NCI-H748 treated with DMSO at 0.1 percent for 48 hours (cell line): ENCODE results near the gene CPNE2.
A peak's percentile ranks its signal among the peaks of the same experiment; 100 is the strongest.
"Not testable (repeated sequence)": the region's sequence is repeated elsewhere in the genome, so short reads cannot be mapped to it uniquely, and the experiment has no call there.

Experiments used
- DNase-seq: peaks from one replicate; lab custom pipeline; 2025; lab: John Stamatoyannopoulos, UW

CPNE2 gene

GRCh38 chr16:57091975-57092785 lies at the start of gene CPNE2:
Gene CPNE2, plus strand, starts transcription at chr16:57092583. Its CDS starts 18,160 bp downstream, at chr16:57110743.
- no peak for DNase-seq

DNA sequence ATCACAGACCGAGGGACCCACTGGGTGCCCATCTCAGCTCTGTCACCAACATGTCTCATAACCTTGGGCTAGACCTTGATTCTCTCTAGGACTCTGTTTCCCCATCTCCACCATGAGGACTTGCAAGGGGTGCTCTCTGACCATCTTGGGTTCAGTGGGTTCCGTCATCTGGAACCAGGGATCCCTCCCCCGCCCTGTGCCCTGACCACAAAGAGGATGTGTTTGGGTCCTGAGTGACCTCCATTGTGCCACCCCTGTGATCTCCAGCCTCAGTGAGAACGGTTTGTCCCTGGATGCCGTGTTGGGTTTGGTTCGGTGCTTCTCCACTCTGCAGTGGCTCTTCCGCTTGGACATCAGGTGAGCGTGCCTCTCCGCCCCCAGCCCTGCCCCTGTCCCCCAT lies 49.1 kb upstream of the CPNE2 start:
- no peak for DNase-seq

DNA sequence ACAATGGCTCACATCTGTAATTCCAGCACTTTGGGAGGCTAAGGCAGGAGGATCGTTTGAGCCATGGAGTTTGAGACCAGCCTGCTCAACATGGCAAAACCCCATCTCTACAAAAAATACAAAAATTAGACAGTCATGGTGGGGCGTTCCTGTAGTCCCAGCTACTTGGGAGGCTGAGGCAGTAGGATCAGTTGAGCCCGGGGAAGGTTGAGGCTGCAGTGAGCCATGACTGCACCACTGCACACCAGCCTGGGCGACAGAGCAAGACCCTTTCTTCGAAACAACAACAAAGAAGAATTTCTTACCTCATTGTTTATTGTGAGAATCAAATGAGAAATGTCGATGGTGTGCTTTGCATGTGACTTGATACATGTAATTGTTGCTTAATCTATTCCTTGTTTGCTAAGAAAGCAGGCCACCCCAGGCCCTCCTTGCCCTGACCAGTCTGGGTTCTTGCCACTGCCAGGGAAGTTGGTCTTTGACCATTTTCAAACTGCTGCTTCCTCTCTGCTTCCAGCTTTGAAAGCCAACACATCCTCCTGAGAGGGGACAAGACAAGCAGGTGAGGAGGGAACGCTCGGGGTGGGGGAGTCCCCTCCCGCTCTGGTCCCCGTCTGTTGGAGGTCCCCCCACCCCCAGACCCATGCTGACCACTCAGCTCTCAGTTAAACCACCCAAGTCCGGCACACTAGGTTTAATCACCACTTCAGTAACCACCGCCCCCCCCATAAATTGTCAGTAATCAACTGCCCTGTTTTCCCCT lies 47.3 kb upstream of the CPNE2 start:
- DNase-seq = no peak

DNA sequence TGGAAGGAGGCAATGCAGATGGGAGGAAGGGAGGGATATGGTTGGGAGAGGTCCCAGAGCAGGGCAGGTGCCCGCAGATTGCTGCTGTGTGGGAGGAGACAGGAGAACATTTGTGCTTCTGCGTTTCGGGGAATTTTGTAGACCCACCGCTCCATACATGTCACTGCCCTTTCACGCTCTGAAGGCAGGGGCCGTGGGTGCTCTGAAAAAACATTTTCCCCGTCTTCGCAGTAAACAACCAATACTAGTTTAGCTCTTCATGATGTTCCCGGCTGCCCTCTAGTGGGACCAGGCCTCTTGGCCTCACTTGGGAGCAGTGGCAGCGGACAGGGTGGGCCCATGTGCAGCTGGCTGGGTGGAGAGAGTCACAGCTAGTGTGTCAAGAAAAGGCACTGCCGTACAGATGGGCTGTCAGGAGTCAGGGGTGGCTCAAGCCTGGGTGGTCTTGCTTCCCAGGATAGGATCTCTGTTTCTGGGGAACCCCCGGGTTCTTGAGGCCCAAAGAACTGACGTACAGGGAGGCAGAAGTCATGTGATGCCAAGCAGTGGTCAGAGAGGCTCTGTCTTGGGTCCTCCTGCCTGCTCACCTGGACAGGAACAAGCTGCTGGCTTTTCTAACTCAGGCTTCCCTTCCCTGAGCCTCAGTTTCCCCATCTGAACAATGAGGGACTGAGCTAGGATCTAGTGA lies 46.5 kb upstream of the CPNE2 start:
- DNase-seq = peak; percentile 1

- DNase-seq = no peak
Observed at GRCh38 chr16:57048095-57048494, 44.3 kb upstream of the CPNE2 start.

DNA sequence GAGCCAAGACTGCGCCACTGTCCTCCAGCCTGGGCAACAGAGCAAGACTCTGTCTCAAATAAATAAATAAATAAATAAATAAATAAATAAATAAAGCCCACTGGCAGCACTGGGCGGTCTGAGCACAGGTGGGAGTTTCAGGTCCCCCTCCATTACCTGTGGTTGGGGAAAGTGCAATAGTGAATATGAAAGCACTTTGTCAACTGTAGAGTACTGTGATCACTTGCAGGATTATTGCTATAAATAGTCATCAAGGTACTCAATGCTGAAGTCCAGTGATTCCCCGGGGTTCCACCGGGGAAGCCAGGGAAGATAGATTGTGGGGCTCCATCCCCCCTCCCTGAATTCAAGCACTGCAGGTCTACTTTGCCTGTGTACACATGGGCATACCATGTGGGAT lies 42.7 kb upstream of the CPNE2 start:
- DNase-seq = no peak

GRCh38 chr16:57051696-57052228 lies 40.6 kb upstream of the CPNE2 start:
- no peak for DNase-seq

DNA sequence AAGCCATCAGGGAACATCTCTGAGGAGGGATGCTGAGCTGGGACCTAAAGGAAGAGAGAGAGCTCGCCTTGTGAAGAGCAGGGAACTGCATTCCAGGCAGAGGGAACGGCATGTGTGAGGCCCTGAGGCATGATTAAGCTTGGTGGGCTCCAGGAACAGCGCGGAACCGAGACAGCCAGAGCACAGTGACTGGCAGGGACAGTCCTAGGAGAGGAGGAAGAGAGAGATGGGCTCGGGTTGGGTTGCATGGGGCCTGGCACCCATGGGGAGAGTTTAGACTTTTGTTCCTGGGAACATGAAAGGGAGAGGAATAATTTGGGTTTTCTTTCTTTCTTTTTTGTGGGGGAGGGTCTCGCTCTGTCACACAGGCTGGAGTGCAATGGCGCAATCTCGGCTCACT lies 39.2 kb upstream of the CPNE2 start:
- no peak for DNase-seq

GRCh38 chr16:57054338-57054737 lies 38.0 kb upstream of the CPNE2 start:
- DNase-seq = no peak

GRCh38 chr16:57054771-57055170 lies 37.6 kb upstream of the CPNE2 start:
- no peak for DNase-seq

DNA sequence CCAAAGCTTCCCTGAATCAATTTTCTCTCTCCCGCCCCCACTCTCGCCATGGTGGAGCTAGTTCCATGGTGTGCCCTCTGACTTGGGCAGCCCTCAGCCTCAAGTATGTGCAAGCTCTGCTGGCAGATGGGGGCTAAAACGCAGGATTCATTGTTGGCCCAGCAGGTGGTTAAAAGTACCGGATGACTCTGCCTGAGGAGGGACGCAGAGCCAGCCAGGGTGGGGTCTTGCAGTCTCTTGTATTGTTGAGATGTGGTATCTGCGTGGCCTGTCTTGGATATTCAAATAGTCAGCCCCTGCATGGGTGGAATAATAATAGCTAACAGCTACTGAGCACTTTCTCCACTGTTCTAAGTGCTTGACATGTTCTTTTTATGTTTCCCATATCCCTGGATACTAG lies 36.7 kb upstream of the CPNE2 start:
- DNase-seq = no peak

GRCh38 chr16:57058291-57058861 lies 34.0 kb upstream of the CPNE2 start:
- DNase-seq = no peak

- no peak for DNase-seq
Observed at GRCh38 chr16:57060323-57061083, 31.9 kb upstream of the CPNE2 start.

GRCh38 chr16:57061084-57061905 lies 31.1 kb upstream of the CPNE2 start:
- no peak for DNase-seq

- DNase-seq = no peak
Observed at GRCh38 chr16:57062329-57062728, 30.1 kb upstream of the CPNE2 start.

DNA sequence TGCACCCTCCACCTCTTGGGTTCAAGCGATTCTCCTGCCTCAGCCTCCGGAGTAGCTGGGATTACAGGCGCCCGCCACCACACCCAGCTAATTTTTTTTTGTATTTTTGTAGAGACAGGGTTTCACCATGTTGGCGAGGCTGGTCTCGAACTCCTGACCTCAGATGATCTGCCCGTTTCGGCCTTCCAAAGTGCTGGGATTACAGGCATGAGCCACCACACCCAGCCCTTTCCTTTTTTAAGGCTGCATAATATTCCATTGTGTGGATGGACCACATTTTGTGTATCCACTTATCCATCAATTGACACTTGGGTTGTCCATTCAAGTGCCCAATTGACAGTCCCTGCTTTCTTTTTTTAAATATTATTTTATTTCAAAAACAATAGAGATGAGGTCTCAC lies 29.2 kb upstream of the CPNE2 start:
- DNase-seq = not testable (repeated sequence)

DNA sequence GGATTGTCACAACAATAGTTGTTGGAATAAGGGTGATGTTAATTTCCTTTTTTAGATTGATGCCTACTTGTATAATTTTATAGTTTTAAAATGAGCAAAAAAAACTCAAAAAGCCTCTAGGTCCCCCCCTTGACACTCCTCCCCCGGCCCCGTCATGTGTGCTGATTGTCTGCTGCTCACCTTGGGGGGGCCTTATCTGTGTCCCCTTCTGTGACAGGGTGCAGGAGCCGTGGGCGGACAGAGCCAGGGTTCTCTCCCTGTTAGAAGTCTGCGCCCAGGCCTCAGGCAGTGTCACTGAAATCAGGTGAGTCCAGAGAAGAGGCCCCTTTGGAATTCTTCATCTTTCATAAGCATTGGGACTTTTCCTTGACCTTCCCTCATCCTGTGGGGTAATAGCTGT lies 27.4 kb upstream of the CPNE2 start:
- no peak for DNase-seq

GRCh38 chr16:57066625-57067024 lies 25.8 kb upstream of the CPNE2 start:
- DNase-seq = no peak

DNA sequence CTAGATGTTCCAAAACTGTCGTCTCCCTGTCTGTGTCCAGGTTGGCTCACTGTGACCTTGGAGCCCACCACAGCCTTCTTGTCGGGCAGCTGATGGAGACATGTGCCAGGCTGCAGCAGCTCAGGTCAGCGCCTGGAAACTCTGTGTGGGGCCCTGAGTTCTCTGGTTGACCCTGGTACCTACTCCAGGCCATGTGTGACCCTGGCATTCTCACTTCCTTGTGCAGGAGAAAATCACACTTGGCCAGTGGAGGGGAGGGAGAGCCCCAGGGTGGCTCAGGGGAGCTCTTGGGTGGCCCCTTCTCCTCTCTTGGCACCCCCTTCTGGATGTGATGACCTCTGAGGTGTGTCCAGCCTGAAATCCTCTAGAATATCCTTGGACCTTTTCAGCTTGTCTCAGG lies 25.0 kb upstream of the CPNE2 start:
- DNase-seq = no peak

DNA sequence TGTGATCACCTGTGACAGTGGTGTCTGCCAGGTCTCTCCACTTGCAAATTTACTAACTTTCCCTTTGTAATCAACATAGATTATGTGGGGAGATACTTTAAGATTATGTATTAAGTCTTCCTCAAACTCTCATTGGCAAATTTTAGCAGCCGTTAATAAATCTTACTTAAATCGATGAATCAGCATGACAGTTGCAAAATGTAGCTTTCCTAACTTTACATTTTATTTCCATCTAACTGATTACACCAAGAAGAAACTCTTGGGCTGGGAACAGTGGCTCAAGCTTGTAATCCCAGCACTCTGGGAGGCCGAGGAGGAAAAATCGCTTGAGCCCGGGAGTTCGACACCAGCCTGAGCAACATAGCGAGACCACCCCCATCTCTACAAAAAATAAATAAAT lies 23.3 kb upstream of the CPNE2 start:
- no peak for DNase-seq
